CD4-positive, alpha-beta T cell treated with Interleukin-15 for 1 hour (primary cell): ENCODE measurements around the gene NCS1.

Experiments used
- DNase-seq: peaks from one replicate; pipeline ENCODE4 v3.0.0-alpha.2; 2020

NCS1 gene

DNA sequence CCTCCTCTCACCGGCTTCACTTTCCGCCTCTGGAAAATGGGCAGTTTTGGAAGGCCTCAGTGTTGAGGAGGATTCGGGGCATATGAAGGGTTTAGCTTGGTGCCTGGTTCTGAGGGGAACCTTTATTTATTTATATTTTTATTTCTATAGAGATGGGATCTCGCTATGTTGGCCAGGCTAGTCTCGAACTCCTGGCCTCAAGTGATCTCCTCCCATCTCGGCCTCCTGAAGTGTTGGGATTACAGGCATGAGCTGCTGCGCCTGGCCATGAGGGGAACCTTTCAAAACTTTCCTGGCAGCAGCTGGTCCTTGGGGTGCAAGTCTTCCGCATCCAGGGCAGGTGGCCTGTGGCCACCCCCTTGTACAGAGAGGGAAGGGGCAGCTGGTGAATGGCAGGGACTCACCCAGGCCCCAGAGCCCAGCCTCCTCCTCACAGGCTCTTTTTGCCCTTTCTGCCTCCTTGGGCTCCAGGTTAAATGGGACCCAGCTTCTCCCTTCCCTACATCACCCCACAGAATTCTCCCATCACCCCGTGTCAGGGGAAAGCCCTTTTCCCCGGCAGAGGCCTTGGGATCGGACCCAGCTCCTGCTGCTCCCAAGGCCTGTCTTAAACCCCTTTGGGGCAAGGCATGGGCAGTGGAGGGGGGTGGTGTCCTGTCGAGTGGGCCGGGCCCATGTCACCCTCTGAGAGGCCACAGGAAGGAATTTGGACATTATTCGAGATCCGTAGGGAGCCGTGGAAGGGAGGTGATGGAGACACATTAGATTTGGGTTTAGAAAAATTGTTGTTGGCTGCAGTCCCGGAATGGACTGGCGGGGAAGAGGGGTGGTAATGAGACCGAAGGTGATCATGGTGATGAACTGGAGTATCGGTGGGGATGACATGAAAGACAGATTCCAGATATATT, 5.9 kb downstream of the NCS1 start:
- no peak for DNase-seq

DNA sequence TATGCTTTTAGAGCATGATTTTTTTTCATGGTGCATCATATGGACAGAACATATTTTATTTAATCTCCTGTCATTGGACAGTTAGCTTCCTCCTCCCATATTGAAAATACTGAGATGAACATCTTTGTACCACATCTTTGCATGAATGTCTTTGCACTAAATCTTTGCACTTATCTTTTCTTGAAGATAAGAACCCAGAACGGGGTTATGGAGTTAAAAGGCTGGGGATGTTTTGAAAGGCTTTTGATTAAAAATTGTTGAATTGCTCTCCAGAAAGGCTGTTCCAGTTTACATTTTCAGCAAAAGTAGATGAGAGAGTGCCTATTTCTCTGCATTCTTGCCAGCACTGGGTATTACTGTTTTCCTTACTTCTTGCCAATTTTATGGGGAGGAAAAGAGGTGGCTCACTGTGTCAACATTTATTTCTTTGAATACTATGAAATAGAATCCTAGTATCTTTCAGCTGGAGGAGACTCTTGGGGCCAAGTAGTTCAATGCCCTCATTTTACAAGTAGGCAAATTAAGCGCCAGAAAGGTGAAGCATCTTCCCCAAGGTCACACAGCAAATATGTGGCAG, 7.2 kb downstream of the NCS1 start:
- no peak for DNase-seq

DNA sequence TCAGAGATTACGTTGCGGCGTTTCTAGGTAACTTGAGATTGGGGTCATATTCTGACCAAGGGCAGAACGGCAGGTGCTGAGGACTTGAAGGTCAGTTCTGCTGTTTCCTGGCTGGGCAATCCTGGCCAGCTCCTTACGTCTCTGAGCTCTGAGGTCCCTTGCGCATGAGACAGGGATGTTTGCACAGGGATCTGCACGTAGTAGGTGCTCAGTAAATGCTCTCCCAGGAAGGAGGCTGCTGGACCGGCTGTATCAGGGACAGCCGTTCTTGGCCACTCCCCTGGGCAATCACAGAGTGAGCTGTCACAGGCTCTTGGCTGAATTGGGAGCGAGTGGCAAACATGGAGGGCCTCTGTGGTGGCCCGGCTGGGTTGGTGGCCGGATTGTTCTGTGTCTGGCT, 8.3 kb downstream of the NCS1 start:
- no peak for DNase-seq

DNA sequence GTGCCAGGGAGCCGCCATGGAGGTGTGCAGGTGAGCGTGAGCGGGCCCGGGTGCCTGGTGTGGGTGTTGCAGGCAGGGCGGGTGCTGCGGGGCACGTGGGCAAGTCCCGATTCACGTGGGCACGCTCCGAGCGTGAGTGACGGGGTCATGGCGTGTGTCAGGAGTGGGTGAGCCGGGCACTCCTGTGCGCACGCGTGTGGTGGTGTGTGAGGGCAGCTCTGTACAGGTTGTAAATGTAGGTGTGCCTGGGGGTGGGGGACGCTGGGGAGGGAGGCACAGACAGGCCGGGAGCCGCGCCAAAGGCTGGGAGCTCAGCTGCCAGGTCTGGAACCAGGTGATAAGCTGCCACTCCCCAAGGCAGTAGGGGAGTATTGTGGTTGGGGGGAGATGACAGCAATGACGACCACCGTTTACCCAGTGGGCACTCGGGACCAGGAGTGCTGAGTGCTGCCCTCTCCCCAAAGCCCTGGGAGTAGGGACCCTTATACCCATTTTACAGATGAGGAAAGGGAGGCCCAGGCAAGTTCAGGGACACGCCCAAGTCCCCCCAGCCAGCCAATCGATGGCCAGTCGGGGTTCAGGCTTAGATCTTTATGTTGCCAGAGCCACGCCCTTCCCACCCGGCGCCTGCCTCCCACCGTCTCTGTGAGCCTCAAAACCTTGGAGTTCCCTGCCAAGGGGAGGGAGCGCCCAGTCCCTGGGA, 9.6 kb downstream of the NCS1 start:
- no peak for DNase-seq

DNA sequence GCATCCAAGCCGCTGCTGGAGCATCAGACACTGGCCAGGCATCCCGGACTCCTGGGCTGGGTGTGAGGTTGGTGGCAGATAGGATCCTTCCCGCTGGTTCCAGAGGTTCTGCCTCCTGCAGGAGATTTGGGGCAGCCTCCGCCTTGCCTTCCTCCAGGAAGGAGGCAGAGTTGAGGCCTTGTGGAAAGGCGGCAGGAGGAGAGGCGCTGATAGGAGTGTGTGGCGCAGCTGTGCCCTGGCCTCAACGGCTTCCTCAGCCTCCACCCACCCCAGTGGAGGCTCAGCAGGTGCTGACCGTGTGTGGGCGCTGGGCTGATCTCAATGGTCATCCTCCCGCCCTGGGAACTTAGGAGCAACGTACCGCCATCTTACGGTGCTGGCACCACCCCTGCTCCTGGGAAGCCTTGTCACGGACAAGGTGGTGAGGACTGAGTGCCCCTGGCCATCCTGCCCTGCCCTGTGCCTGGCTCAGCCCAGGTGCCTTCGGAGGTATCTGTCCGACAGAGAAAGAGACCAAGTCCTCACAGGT, 10.2 kb downstream of the NCS1 start:
- no peak for DNase-seq

DNA sequence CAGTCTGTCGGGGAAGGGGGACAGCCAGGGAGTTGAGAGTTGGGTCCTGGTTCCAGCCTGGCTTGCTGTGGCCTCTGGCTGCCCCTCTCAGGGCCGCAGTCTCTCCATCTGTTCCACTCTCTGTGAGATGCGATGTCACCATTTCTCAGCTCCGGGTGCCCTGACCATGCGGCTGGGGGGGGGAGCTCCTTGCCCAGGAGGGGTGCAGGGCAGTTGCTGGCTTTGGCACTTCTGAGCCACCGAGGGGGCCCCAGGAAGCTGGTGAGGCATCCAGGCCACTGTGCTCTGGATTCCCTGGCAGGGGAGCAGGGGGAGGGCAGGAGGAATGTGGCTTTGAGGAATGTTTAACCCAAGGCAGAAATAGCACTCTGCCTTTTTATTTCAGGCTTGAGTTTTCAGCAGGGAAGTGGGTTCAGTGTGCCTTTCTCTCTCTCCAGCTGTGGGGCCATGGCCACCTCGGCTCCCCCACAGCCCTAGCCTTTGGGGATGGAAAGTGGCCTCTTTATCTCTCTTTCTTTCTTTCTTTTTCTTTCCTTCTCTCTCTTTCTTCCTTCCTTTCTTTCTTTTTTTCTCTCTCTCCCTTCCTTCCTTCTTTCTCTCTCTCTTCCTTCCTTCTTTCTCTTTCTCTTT, 11.0 kb downstream of the NCS1 start:
- no peak for DNase-seq

DNA sequence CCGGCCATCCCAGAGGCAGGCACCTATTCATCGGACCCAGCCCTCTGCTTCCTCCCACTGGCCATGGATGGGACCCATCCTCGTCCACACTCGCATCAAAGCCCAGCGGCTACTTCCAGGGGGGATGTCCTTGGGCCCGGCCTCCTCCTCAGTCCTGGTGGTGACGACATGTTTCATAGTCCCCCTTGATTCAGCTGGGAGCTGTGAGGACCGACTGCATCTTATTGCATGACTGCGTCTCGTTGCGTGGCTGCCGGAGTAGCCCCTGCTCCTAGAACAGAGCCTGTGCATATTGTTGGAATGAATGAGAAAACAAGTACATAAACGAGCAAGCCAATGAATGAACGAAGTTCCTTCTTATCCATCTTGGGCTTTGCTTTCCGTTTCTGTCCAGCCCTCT, 12.8 kb downstream of the NCS1 start:
- DNase-seq, result no peak

DNA sequence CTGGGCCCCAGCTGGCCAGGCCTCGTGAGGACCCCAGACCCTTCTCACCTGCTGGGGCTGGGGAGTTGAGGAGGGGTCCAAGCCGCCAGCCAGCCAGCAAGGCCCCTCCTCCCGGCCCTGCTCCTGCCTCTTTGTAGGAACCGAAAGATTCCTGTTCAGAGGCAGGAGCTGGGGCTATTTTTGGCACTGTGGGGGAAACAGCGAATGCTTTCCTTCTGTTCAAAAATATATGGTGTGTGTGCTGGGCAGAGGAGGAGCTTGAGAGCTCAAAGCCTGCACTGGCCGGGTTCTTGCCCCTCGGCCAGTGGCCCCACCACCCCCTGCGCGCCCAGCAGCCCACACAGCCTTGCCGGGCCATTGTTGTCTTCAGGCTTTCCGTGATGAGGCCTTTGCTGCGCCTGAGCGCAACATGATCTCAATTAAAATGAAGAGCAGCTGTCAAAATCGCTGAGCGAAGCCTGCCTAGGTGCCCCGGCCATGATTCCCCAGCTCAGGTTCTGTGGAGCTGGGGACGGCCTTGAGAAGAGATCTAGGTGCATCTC, 13.4 kb downstream of the NCS1 start:
- no peak for DNase-seq

DNA sequence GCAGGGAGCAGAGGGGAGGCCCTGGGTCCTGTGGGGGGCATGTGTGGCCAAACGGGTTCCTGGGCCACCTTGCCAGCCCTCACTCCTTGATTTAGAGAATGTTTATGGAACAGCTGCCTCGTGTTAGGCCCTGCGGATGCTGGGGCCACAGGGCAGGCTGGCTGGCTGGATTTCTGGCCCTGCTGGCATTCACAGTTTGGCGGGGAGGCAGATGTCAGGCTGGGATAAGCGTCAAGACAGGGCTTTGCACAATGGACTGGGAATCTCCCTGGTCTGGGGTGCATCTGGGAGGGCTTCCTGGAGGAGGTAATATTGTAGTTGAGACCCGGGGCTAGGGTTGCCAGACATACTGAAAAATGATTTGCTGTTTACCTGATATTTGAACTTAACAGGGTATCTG, 13.8 kb downstream of the NCS1 start:
- no peak for DNase-seq

DNA sequence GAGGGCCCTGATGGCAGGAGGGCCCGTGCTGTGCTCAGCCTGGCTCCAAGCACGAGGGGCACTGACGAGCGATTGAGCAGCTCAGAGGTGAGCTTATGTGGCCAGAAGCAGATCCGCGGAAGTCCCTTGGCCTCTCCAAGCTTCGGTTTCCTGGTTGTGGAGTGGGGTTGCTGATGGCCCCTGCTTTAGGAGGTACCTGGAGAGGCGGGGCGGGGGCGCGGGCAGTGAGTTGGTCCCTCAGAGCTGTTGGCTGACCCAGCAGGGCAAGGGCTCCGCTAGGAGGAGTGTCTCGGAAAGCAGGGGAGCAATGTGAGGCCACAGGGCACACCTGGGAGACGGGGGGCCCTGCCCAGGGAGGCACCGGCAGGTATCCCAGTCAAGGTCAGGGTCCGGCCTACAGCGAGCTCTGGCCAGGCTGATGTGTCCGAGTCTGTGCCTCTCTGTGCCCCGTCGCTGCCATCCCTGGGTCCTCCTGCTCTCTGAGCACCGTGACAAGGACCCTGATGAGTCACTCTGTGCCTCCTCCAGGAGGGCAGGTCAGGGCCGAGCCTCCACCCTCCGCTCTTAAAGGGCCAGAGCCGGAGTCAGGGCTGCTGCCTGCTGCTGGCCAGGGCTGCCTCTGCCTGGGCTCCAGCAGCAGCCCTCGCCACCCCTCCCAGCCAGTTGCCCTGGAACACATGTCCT, 14.8 kb downstream of the NCS1 start:
- no peak for DNase-seq

- no peak for DNase-seq
Observed at GRCh38 chr9:130187523-130187846, 15.3 kb downstream of the NCS1 start.

DNA sequence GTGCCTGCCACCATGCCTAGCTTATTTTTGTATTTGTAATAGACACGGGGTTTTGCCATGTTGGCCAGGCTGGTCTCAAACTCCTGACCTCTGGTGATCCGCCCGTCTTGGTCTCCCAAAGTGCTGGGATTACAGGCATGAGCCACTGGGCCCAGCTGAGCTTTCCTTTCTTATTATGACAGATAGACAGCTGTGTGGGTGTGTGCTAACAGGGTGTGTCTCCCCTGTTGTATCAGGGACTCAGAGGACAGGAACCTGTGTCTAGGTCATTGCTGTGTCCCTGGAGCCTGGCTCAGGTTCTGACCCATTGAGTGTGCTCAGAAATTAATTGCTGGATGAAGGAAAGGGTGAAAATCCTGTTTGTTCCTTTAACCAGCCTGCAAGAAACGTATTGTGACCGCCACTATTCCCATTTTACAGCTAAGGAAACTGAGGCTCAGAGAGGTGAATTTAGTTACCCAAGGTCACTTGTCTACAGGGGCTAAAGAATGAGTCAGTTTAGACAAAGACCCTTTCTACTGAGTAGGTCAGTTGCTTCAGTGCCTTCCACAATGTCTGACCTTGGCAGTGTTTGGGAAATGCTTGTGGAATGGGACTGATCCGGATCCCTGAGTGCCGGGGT, 16.8 kb downstream of the NCS1 start:
- DNase-seq, result no peak

GRCh38 chr9:130189840-130190239, 17.6 kb downstream of the NCS1 start:
- DNase-seq, result no peak

DNA sequence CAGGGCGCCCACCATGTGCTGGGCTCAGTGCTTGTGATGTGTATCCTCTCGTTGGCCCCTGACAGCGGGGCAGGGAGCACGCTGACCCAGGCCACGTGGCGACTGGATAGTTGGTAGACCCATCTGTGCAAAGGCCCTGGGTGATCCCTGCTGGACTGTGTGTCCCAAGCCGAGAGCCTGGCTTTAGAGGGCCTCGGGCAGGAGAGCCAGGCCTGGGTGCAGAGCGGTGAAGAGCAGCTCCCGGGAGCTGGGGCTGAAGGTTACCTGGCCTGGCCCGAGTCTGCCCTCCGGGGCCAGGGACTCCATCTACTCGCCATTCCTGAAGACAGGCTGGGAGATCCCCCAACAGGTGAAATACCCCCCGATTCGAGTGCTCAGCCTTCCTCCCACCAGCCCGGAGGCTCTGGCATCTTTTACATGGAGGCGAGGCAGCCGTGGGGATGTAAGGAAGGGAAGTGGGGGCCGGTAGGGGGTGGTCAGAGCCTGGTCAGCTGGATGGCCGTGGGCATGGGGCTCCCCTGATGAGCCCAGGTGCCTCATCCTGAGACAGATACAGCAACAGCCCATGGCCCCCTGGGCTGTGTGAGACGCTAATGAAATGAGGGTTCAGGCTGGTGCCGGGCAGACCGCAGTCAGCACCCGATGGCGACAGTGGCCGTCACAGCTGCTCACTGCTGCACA, 19.0 kb downstream of the NCS1 start:
- DNase-seq, result no peak

DNA sequence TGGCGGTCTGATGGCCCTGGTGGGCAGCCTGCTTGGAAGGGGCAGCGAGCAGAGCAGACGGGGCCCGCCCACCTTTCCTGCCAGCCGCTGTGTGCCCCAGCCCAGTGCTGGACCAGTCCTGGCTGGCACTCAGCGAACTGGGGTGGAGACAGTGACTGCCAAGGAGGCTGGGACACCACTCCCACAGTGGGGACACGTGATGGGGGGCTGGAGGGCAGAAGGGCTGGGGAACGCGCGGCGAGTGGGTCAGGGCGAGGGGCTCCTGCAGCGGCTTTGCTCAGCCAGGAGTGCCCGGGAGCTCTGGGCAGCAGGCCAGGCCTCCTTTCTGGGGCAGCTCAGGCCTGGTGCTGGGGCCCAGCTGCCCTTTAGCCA, 19.5 kb downstream of the NCS1 start:
- DNase-seq, result no peak

- no peak for DNase-seq
Observed at GRCh38 chr9:130192382-130192999, 20.3 kb downstream of the NCS1 start.

DNA sequence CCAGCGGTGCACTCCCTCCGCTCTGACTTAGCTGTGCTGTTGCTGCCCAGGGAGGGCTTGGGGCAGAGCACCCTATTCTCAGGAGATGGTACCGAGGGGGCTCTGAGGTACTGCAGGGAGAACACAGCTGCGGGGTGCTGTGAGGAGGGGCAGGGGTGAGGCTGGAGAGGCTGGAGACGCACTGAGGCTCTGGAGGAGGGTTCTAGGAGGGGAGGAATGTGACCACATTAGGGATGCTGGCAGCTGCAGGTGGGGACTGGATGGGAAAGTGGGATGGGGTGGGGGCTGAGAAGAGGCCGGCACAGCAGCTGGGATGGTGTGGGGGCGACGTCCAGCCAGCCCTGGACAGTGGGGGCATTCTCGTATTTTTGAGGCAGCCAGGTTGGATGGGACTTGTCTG, 20.9 kb downstream of the NCS1 start:
- no peak for DNase-seq

- no peak for DNase-seq
Observed at GRCh38 chr9:130193531-130194377, 21.6 kb downstream of the NCS1 start.

DNA sequence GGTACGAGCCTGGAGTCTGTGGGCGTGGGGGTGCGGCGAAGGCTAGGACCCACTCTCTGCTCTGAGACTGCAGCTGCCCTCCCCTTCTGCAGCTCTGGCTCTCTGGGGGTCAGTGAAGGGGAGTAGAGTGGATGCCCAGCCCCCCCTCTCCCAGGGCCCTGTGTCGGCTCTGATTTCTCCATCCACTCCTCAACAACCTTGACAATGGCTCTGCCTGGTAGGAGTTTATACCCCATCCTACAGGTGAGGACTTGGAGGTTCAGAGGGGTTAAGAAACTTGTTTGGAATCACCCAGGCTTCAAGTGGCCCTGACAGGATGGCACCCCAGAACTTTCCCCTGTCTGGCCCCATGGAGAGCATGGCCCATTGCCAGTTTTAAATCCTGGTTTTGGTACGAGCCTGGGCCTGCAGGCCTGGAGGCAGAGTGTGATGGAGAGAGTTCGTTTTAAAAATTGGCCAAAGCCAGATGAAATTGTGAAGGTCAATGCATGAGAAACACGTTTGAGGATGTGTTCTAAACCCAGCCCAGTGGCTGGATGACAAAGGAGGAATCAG, 22.3 kb downstream of the NCS1 start:
- no peak for DNase-seq

GRCh38 chr9:130195638-130196037, 23.4 kb downstream of the NCS1 start:
- DNase-seq, result no peak
